ENCODE measurements around the gene ACVR2B.

ACVR2B gene

DNA sequence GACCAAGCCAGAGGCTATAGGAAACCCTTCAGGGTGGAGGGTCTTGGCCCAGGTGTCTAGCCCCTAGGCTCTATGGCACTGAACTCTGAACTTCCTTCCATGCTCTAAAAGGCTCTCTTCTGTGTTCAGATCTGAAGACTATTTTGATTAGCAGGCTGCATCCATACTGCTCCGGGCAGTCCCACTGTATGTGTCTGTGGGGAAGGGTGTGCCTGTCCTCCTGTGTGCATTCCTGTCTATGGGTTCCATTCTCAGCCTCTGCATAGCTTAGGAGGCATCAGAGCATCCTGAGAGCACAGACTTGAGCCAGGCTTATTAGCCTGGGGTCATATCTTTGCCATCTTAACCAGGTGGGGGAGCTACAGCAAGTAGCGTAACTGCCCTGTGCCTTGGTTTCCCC is 80.5 kb downstream of the ACVR2B start:
- DNase-seq, result no peak

DNA sequence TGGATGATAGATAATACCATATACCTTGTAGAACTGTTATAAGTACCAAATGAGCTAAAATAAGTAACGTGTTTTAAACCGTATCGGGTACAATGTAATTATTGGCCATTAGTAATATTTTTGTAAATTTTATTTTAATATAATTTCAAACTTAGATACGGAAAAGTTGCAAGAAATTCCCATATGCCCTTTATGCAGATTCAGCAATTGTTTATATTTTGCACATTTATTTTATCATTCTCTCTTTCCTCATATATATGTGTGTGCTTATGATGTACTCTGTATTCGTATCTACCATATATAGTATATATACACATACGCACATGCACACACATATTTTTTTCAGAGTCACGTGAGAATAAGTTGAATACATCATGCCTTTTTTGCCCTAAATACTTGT is 80.9 kb downstream of the ACVR2B start:
- no peak for DNase-seq

DNA sequence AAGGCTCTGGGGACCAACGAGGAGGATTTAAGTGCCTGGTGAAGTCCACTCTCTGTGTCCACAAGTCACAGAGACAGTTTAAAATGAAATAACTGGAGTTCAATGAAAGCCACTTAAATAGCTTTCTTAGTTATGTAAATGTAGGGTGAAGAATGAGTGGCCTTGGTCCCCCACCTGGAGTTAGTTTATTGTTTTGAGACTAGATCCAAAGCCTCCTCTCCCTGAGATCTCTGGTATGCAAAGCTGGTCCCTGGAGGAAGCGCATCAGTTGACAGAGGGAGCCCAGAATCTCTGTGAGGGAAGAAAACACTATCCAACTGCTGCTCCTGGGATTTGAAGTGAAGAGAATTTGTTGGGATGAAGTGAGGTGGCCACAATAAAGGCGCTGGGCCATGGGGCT is 83.0 kb downstream of the ACVR2B start:
- DNase-seq, result no peak

DNA sequence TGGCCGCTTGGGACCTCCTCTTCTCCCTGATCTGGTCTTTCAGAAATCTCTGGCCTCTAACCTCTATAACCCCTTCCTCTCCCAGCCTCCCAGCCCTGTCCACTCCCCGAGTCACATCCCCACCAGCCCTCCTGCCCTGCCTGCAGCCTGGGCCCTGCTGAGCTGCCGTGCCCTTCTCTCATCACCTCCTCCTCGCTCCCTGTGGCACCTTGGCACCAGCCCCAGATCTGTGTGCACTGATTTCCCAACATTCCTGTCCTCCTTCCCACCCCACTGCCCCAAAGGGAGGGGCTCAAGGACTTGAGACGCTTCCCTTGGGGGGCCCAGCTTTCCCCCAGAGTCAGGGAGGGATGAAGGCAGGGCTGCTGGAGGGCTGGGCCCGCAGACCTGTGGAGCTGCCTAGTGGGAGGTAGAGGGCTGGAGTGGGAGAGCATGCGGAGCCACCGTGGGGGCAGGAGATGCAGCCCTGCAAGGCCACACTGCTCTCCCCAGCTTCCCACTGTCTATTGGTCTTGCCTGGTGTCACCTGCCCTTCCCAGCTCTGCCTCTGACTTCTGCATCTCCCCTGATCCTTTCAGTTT is 85.2 kb downstream of the ACVR2B start:
- DNase-seq, result no peak

DNA sequence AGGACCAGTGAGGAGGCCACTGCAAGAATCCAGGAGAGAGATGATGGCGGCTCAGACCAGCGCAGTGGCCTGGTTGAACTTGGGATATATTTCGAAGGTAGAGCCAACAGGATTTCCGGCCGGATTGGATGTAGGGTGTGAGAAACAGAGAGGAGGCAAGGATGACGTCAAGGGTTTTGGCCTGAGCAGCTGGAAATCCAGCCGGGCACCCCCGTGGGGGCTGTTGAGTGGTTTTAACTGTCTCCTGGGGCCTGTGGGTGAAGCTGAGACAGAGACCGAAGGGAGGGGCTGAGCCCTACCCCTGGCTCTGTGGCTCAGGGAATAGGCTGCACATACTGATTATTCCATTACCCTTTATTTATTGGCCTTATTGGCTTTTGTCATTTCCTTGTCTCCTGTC is 88.1 kb downstream of the ACVR2B start:
- DNase-seq, result no peak

All from HCEC 1CT (cell line).